KOPT-K1 (cell line): ENCODE data around the gene FBXW8.

Experiments
- H3K27ac ChIP-seq: fragments of 200-600 bp; sonication (generic); 2 replicates; pipeline ENCODE4 v1.5.1; 2016; ENCODE audit warnings: antibody characterized with exemption, mild to moderate bottlenecking, low read depth, low read length; ENCODE audit not compliant: poor library complexity, severe bottlenecking
- H3K36me3 ChIP-seq: fragments of 200-600 bp; sonication (generic); 2 replicates; pipeline ENCODE4 v1.5.1; 2017; ENCODE audit warnings: antibody characterized with exemption, mild to moderate bottlenecking, low read length, moderate library complexity; ENCODE audit not compliant: insufficient read depth
- H3K9me3 ChIP-seq: fragments of 200-600 bp; sonication (generic); 2 replicates; pipeline ENCODE4 v1.5.1; 2017; ENCODE audit warnings: antibody characterized with exemption, low read length, mild to moderate bottlenecking; ENCODE audit not compliant: insufficient read depth, poor library complexity, severe bottlenecking

The FBXW8 gene

GRCh38 chr12:117033382-117034221 lies 122.9 kb downstream of the FBXW8 start:
- Histone ChIP-seq H3K9me3 (no peaks in the 10 kb centered on the region), H3K27ac (no peak overlapping the region), H3K36me3 (peaks cover 95% of the 10 kb centered on the region)

DNA sequence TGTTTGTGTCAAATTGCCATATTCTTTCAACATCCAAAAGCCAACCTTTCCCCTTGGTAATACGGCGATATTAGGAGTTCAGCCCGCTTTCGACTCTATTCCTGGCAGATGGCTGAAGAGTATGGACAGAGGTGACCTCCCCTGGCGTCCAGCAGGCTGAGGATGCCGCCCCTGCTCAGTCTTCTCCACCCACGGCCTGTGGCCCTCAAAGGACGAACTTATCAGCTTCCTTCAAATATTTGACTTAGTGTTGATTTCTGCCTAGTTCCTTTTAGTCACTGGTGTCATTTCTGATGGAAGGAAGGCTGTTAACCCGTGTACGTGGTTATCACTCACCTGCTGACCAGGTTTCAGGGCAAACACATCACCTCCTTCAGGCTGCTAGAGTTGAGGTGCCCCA lies 123.5 kb downstream of the FBXW8 start:
- Histone ChIP-seq H3K27ac (no peak overlapping the region), H3K36me3 (peaks cover 95% of the 10 kb centered on the region)

DNA sequence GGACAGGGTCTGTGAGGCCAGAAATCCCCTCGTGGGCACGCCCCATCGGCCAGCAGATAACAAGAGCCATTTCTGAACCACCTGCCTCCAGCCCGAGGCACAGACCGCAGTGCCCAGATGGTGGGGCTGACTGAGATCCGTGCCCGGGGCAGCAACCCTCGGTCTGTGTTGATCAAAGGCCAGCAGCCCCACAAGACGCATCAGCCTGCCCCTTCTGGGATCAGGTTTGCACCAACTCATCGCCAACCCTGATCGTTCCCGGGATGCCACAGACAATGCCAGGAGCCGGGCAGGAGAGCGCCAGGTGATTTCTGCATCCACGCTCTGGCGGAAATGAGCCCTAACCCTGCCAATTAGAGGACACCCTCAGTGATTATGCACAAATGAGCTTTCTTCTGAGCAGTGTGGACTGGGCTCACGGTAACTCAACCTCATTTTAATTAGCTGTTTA lies 124.0 kb downstream of the FBXW8 start:
- no peaks in the 10 kb centered on the region for H3K9me3 ChIP-seq
- H3K27ac ChIP-seq = no peak overlapping the region

More for the DNA sequence above, 123.5 kb downstream of the FBXW8 start:
- H3K9me3 ChIP-seq = no peaks in the 10 kb centered on the region

DNA sequence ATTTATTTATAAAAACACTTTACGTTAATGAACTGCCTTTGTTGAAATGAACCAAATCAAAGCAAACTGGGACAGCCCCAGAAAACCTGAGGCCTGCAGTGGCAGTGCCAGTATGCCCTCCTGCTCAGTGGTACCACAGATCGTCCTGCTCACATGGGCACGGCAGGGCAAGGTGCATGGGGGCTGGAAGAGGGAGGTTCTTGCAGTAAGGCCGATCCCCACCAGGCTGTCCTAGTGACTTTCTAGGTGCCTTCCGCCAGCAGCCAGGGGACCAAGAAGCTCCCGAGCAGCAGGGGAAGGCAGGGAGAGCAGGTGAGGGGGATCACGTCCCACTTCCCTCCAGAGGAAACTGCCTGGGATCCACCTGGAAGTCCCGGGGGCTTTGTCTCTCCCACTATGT lies 124.5 kb downstream of the FBXW8 start:
- Histone ChIP-seq H3K27ac (no peak overlapping the region), H3K36me3 (peaks cover 95% of the 10 kb centered on the region), H3K9me3 (no peaks in the 10 kb centered on the region)

More for the DNA sequence above, 124.0 kb downstream of the FBXW8 start:
- H3K36me3 ChIP-seq = peaks cover 95% of the 10 kb centered on the region

GRCh38 chr12:117036046-117036445 lies 125.3 kb downstream of the FBXW8 start:
- H3K27ac ChIP-seq = no peak overlapping the region
- H3K9me3 ChIP-seq = no peaks in the 10 kb centered on the region
- peaks cover 92% of the 10 kb centered on the region for H3K36me3 ChIP-seq

GRCh38 chr12:117036547-117036946 lies 125.8 kb downstream of the FBXW8 start:
- Histone ChIP-seq H3K36me3 (peaks cover 90% of the 10 kb centered on the region), H3K27ac (no peak overlapping the region), H3K9me3 (no peaks in the 10 kb centered on the region)

DNA sequence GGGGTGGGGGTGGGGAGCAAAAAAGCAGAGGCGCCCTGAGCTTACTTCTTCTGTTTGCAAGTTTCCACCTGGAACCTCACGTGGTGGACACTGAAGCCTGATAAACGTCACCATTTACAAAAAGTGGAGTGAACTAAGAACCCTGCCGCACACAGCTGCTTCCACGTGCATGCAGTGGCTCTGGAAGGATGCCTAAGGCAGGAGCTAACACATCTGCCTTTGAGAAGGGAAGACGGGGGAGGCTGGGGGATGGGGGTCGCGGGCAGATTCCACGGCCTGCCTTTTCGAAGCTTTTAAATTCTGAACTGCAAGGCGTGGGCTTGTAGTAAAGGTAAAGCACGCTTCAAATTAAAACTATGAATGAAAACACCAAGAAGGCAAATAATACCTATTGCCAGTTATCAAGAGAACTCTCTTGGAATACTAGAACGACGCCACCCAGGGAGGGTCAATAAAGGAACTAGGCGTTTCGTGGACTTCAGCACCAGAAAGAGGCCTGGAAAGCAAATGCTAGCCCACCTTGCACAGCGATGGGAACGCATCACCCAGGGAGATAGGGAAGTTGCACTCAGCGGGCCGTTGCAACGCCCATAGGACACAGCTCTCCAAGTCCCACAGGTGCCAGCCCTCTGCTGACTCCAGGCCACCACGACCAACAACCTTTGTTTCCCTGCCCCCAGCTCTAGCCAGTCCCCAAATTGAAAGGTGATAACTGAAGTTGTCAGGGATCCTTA lies 126.7 kb downstream of the FBXW8 start:
- Histone ChIP-seq H3K36me3 (peaks cover 90% of the 10 kb centered on the region), H3K9me3 (no peaks in the 10 kb centered on the region), H3K27ac (no peak overlapping the region)

DNA sequence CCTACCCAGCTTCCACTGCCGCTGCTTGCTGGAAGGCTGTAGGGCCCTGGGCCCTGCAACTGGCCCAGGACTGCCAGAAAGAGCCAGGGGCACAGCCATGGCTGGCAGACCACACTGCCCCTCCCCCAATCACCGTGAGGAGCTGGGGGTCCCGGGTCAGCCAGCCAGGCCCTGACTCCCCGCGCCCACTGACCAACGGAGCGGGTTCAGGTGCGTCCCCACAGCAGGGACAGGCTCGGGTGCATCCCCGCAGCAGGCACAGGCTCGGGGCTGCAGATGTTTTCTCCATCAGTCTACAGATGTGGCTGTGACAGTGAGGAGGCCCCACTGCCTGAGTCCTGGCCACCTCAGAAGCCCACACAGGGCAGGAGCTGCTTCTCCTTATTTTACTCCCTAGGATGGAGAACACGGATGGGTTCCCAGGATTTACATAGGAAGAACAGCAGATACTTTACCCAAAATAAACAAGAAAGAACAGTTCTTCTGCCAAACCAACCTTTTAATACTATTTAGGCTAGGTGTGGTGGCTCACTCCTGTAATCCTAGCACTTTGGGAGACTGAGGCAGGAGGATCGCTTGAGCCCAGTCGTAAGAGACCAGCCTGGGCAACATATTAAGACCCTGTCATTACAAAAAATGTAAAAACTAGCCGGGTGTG lies 127.4 kb downstream of the FBXW8 start:
- peaks cover 90% of the 10 kb centered on the region for H3K36me3 ChIP-seq
- no peak overlapping the region for H3K27ac ChIP-seq
- no peaks in the 10 kb centered on the region for H3K9me3 ChIP-seq

DNA sequence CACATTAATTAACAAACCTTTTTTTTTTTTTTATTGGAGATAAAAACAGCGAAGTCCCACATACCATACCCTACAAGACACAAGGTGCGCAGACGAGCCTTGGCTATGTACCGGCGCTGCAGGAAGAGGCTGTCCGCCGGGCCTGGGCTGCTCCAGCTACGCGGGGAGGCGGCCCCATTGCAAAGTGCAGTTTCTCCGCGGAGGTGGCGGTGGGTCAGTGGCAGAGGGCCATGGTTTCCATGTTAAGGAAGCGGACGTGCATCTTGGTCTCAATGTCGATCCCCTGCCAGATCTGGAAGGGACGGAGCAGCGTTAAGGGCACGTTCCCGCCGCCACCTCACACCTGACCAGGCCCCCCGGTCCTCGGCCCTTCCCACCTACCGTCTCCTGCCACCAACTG lies 128.2 kb downstream of the FBXW8 start:
- H3K36me3 ChIP-seq = peaks cover 88% of the 10 kb centered on the region
- H3K9me3 ChIP-seq = no peaks in the 10 kb centered on the region
- no peak overlapping the region for H3K27ac ChIP-seq

GRCh38 chr12:117039891-117040309 lies 129.2 kb downstream of the FBXW8 start:
- peaks cover 86% of the 10 kb centered on the region for H3K36me3 ChIP-seq
- H3K9me3 ChIP-seq = no peaks in the 10 kb centered on the region
- H3K27ac ChIP-seq = no peak overlapping the region

DNA sequence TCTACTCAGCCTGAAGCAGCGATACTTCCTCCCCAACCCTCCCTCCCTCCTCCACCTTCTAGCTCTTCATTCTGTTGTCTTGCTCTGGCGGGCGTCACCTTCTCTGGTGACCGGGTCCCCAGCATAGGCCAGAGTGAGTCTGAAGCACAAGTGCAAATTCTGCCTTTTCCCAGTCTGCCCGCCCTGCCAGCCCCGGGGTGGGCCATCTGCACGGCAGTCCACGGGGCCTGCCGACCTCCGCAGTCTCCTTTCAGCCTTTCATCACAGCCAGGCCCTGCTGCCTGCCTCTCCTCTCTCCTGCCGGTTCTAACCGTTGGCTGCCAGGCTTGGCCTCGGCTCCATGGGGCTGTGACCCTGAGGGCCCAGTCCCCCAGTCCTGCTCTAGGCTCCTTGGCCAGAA lies 129.7 kb downstream of the FBXW8 start:
- Histone ChIP-seq H3K27ac (no peak overlapping the region), H3K9me3 (no peaks in the 10 kb centered on the region), H3K36me3 (peaks cover 86% of the 10 kb centered on the region)

- H3K27ac ChIP-seq = no peak overlapping the region
- no peaks in the 10 kb centered on the region for H3K9me3 ChIP-seq
- peaks cover 86% of the 10 kb centered on the region for H3K36me3 ChIP-seq
Observed at GRCh38 chr12:117041798-117042170, 131.0 kb downstream of the FBXW8 start.

- no peak overlapping the region for H3K27ac ChIP-seq
- no peaks in the 10 kb centered on the region for H3K9me3 ChIP-seq
Observed at GRCh38 chr12:117042171-117042842, 131.6 kb downstream of the FBXW8 start.

DNA sequence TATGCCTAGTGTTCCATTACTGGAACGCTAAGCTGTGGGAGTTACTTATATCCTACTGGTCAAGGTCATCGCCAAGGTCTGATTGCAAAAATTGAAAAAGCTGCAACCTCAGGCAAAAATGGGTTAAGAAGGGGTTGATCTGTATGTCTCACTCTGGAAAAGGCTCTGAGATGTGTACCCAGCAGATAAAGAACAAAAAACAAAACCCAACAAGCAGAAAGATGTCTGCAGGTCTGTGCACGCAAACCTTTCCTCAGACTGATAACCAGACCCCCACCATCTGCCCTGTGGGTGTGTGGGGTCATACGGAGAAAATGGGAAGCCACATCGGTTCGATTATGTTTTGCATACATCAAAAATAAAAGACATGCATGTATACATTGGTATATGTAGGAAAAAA lies 132.1 kb downstream of the FBXW8 start:
- peaks cover 90% of the 10 kb centered on the region for H3K36me3 ChIP-seq
- no peaks in the 10 kb centered on the region for H3K9me3 ChIP-seq
- no peak overlapping the region for H3K27ac ChIP-seq

More at GRCh38 chr12:117042171-117042842, 131.6 kb downstream of the FBXW8 start:
- H3K36me3 ChIP-seq = peaks cover 89% of the 10 kb centered on the region

DNA sequence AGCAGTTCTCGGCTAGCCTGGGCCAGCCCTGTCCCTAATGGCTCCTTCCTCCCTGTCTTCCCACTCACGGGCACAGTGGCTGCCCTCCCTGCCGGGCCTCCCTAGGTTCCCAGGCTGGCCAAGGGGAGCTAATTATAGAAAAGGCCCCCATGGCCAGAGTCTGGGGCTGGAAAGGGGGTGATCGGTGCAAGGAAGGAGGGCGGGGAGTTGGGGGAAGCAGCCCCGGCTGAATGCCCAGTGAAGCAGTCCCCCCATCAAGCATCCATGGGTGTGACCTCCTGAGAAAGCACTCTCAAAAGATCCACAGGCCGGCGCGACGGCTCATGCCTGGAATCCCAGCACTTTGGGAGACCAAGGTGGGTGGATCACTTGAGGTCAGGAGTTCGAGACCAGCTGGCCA lies 133.6 kb downstream of the FBXW8 start:
- H3K9me3 ChIP-seq = no peaks in the 10 kb centered on the region
- H3K36me3 ChIP-seq = peaks cover 90% of the 10 kb centered on the region
- H3K27ac ChIP-seq = no peak overlapping the region
